Common myeloid progenitor, CD34-positive (primary cell): ENCODE data around the gene TLE6.

Source experiments
- CTCF ChIA-PET: fragments of 350-600 bp; sonication (Branson Sonifier 250); formaldehyde crosslinking; loops from one replicate; lab custom pipeline; 2021; ENCODE audit warnings: antibody characterized with exemption; lab: Charles Lee
- POLR2A ChIA-PET: fragments of 350-600 bp; sonication (Branson Sonifier 250); formaldehyde crosslinking; loops from one replicate; lab custom pipeline; 2021; ENCODE audit warnings: antibody characterized with exemption; lab: Charles Lee
- DNase-seq, 3 donors: peaks; one replicate each; pipeline versions ENCODE4 v3.0.0 to v3.0.0-alpha.2; 2013
- H3K27ac ChIP-seq, 2 experiments: 1 replicate in 1 of 2; 2 replicates in 1 of 2; pipeline ENCODE4 v1.7.0; 2013; ENCODE audit warnings: inconsistent platforms in 2 of 2, low read length in 2 of 2, mild to moderate bottlenecking in 2 of 2, low read depth in 1 of 2, moderate library complexity in 1 of 2; ENCODE audit not compliant: severe bottlenecking in 2 of 2, insufficient read depth in 1 of 2, poor library complexity in 1 of 2
- H3K27me3 ChIP-seq, 5 experiments: replicated peaks in 2 of 5; 1 replicate in 3 of 5; 2 replicates in 2 of 5; pipeline versions ENCODE4 v1.6.1 to v1.7.0; 2013; ENCODE audit warnings: low read length in 4 of 5, mild to moderate bottlenecking in 2 of 5, moderate library complexity in 2 of 5, inconsistent platforms in 1 of 5; ENCODE audit not compliant: insufficient read depth in 5 of 5, control insufficient read depth in 4 of 5
- H3K36me3 ChIP-seq, 4 experiments: 1 replicate in 2 of 4; 2 replicates in 2 of 4; pipeline versions ENCODE4 v1.6.1 to v1.7.0; 2013; ENCODE audit warnings: low read length in 3 of 4, control low read depth in 1 of 4, mild to moderate bottlenecking in 1 of 4; ENCODE audit not compliant: control insufficient read depth in 4 of 4, insufficient read depth in 4 of 4
- H3K4me1 ChIP-seq, 4 experiments: 1 replicate in 3 of 4; 2 replicates in 1 of 4; pipeline versions ENCODE4 v1.6.1 to v1.7.1; 2013; ENCODE audit warnings: low read length in 3 of 4, mild to moderate bottlenecking in 3 of 4, control low read depth in 1 of 4, inconsistent platforms in 1 of 4, moderate library complexity in 1 of 4; ENCODE audit not compliant: control insufficient read depth in 4 of 4, insufficient read depth in 4 of 4; ENCODE audit errors: control extremely low read depth in 1 of 4
- H3K4me3 ChIP-seq, 7 experiments: 1 replicate in 4 of 7; 2 replicates in 3 of 7; pipeline versions ENCODE4 v1.5.1 to v1.7.0; 2013; ENCODE audit warnings: mild to moderate bottlenecking in 7 of 7, low read length in 6 of 7, moderate library complexity in 6 of 7, inconsistent platforms in 2 of 7, low read depth in 2 of 7, control low read depth in 1 of 7; ENCODE audit not compliant: insufficient read depth in 4 of 7, control insufficient read depth in 1 of 7; ENCODE audit errors: extremely low read depth in 1 of 7
- H3K9me3 ChIP-seq, 5 experiments: 1 replicate in 4 of 5; 2 replicates in 1 of 5; pipeline versions ENCODE4 v1.6.1 to v1.7.1; 2013; ENCODE audit warnings: low read length in 4 of 5, mild to moderate bottlenecking in 2 of 5, inconsistent platforms in 1 of 5, low read depth in 1 of 5, moderate library complexity in 1 of 5; ENCODE audit not compliant: control insufficient read depth in 4 of 5, insufficient read depth in 2 of 5; ENCODE audit errors: control extremely low read depth in 1 of 5
- WGBS: methylation state at CpG from one replicate; pipeline ENCODE4 v1.1.5; 2013; ENCODE audit not compliant: insufficient coverage; 5-methylcytosine and 5-hydroxymethylcytosine counted together

TLE6 gene

GRCh38 chr19:2970201-2970835, 7.0 kb upstream of the TLE6 start:
- no peaks in the 10 kb centered on the region for H3K36me3 ChIP-seq
- no peaks in the 10 kb centered on the region for H3K27me3 ChIP-seq
- peaks cover 0 to 23% (median 22%) of the 10 kb centered on the region in 4 experiments for H3K4me1 ChIP-seq
- POLR2A ChIA-PET = interaction anchor here (0.6 kb wide), 1 partner anchor 129 kb away, joined by 3 read pairs; the partner anchor contains the start of gene ZNF555
- H3K4me3 ChIP-seq = no peak overlapping the region
- DNase-seq = no peak
- CTCF ChIA-PET = interaction anchor here (0.9 kb wide), 1 partner anchor 8 kb away, joined by 3 read pairs; no protein-coding TSS in a partner anchor
- 93% methylated on average over 9 of the region's 9 CpGs for WGBS
- no peaks in the 10 kb centered on the region for H3K9me3 ChIP-seq
- H3K27ac ChIP-seq = no peak overlapping the region

DNA sequence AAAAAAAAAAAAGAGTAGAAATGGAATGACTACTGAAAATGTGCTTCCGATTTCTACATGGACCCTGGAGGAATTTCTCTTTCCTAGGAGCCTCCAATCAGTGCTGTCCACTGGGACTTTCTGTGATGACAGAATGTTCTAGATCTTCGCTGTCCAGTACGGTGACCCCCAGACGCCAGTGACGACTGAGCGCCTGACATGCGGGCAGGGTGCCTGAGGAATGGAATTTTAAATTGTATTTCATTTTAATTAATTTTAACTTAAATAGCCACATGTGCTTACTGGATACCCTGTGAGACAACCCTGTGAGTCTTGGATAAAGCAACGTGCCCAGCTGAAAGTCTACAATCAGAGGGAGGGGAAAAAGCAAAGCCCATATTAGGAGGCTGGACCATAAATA, 4.1 kb upstream of the TLE6 start:
- 90% methylated on average over 1 of the region's 8 CpGs for WGBS
- peaks cover 0 to 4% (median 0%) of the 10 kb centered on the region in 5 experiments for H3K27me3 ChIP-seq
- H3K4me1 ChIP-seq = peaks cover 4 to 38% (median 35%) of the 10 kb centered on the region in 4 experiments
- H3K27ac ChIP-seq = no peak overlapping the region
- H3K4me3 ChIP-seq = no peak overlapping the region
- H3K9me3 ChIP-seq = no peaks in the 10 kb centered on the region
- no peak for DNase-seq
- ChIA-PET CTCF (interaction anchor here (1.2 kb wide), 1 partner anchor 10 kb away, joined by 5 read pairs; no protein-coding TSS in a partner anchor), POLR2A (no interaction called here)
- H3K36me3 ChIP-seq = no peaks in the 10 kb centered on the region

DNA sequence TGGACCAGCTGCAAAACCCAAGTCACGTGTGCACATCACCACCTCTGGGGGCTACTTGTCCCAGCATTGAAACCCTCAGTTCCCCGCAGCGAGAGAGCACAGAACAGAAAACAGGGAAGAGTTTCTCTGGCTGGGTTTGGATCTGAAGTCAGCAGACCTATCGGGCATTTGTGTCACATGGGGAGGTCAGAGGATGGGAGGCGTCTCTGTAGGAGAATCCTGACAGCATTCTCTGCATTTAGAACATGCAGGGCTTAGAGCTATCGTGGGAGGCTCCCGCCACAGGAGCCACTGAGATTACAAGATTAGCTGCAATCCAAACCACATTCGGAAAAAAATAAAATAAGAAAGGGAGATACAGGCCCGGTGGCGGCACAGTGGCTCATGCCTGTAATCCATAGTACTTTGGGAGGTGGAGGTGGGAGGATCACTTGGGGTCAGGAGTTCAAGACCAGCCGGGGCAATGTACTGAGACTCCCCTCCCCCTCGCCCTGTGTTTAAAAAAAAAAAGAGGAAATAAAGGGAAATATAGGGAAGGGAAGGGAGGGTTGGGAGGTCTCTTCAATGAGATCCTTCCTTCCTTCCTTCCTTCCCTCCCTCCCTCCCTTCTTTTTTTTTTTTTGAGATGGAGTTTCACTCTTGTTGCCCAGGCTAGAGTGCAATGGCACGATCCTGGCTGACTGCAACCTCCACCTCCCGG, 2.9 kb upstream of the TLE6 start:
- CTCF ChIA-PET = no interaction called here
- POLR2A ChIA-PET = no interaction called here
- 5% methylated on average over 8 of the region's 14 CpGs for WGBS
- DNase-seq = peak; percentile 50 to 63 (median 59)
- H3K36me3 ChIP-seq = no peaks in the 10 kb centered on the region
- H3K27ac ChIP-seq = no peak overlapping the region
- peaks cover 0 to 4% (median 0%) of the 10 kb centered on the region in 5 experiments for H3K27me3 ChIP-seq
- H3K4me3 ChIP-seq = peak overlapping the region in 1 of 7 experiments; percentile 1
- no peaks in the 10 kb centered on the region for H3K9me3 ChIP-seq
- peaks cover 4 to 33% (median 30%) of the 10 kb centered on the region in 4 experiments for H3K4me1 ChIP-seq

GRCh38 chr19:2976609-2977000, 759 bp upstream of the TLE6 start:
- 10% methylated on average over 7 of the region's 15 CpGs for WGBS
- Histone ChIP-seq H3K27ac (peak overlapping the region in 1 of 2 experiments; percentile 34), H3K4me1 (peaks cover 4 to 32% (median 29%) of the 10 kb centered on the region in 4 experiments)

DNA sequence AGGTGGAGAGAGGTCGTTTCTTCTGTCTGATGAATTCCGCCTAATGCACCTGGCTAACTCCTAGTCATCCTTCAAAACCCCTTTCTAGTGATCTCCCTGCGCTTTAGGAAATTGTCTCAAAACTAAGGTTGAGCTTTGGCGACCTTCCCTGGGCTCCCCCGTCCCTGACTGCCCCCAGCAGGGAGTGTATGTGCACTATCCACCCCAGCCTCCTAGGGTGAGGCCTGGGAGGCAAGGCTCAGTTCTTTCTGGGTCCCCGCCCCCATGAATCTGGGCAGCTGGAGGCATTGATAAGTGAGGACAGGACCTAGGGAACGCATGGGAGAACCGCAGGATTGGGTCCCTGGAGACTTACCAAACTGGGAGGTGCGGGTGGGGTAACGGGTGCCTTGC, 378 bp downstream of the TLE6 start:
- no peak for DNase-seq
- no peaks in the 10 kb centered on the region for H3K9me3 ChIP-seq
- POLR2A ChIA-PET = no interaction called here
- H3K27ac ChIP-seq = no peak overlapping the region
- peak overlapping the region in 1 of 7 experiments; percentile 45 for H3K4me3 ChIP-seq
- H3K27me3 ChIP-seq = peaks cover 0 to 4% (median 0%) of the 10 kb centered on the region in 5 experiments
- 67% methylated on average over 9 of the region's 10 CpGs for WGBS
- H3K36me3 ChIP-seq = no peaks in the 10 kb centered on the region
- peaks cover 4 to 30% (median 25%) of the 10 kb centered on the region in 4 experiments for H3K4me1 ChIP-seq
- CTCF ChIA-PET = no interaction called here

More at GRCh38 chr19:2976609-2977000, 759 bp upstream of the TLE6 start:
- POLR2A ChIA-PET = interaction anchor here (0.6 kb wide), 1 partner anchor 186 kb away, joined by 3 read pairs; no protein-coding TSS in a partner anchor
- H3K4me3 ChIP-seq = peak overlapping the region in 6 of 7 experiments; percentile 46 to 80 (median 65)
- CTCF ChIA-PET = interaction anchor here (1.9 kb wide), 1 partner anchor 10 kb away, joined by 6 read pairs; no protein-coding TSS in a partner anchor
- DNase-seq = no peak
- no peaks in the 10 kb centered on the region for H3K36me3 ChIP-seq
- H3K9me3 ChIP-seq = no peaks in the 10 kb centered on the region
- peaks cover 0 to 4% (median 0%) of the 10 kb centered on the region in 5 experiments for H3K27me3 ChIP-seq

GRCh38 chr19:2978166-2978767, 903 bp downstream of the TLE6 start:
- 92% methylated on average over 10 of the region's 11 CpGs for WGBS
- no peak for DNase-seq
- Histone ChIP-seq H3K36me3 (no peaks in the 10 kb centered on the region), H3K4me3 (no peak overlapping the region), H3K27ac (no peak overlapping the region), H3K4me1 (peaks cover 4 to 36% (median 28%) of the 10 kb centered on the region in 4 experiments), H3K9me3 (no peaks in the 10 kb centered on the region), H3K27me3 (peaks cover 0 to 4% (median 0%) of the 10 kb centered on the region in 5 experiments)
- ChIA-PET POLR2A (no interaction called here), CTCF (no interaction called here)
